Right lobe of liver (tissue), 4 donors: ENCODE measurements around the gene APOC3.

Experiments used
- CTCF ChIP-seq, 4 donors: fragments of 200-600 bp in 3 of 4; fragments of 450-650 bp in 1 of 4; IDR thresholded peaks; one replicate each; pipeline versions ENCODE4 v1.5.1 to v1.8.0; 2016 to 2022; ENCODE audit warnings: antibody characterized with exemption in 4 of 4, mild to moderate bottlenecking in 2 of 4
- POLR2A ChIP-seq: fragments of 450-650 bp; IDR thresholded peaks from one replicate; pipeline ENCODE4 v1.6.1; 2017; ENCODE audit warnings: antibody characterized with exemption, mild to moderate bottlenecking
- donor health status: DM: no; HTN: no; CAD: no.
- donor health status: DM: no; HTN: no; CAD: no.
- donor health status: DM: no; HTN: yes; CAD: no.

- TF ChIP-seq CTCF (IDR thresholded peaks at IDR 0.05) (no peak), POLR2A (no peak)
Measured at GRCh38 chr11:116796548-116796947, 33.2 kb upstream of the APOC3 start.
